HG02623 (cell line): ENCODE measurements around the gene NCBP1.
"Not testable (repeated sequence)": the region's sequence is repeated elsewhere in the genome, so short reads cannot be mapped to it uniquely, and the experiment has no call there.

ENCODE experiments used
- ATAC-seq: cut with Tn5 transposase; IDR thresholded peaks from one replicate; pipeline ENCODE4 v1.9.1; 2021; ENCODE audit warnings: moderate library complexity; ENCODE audit not compliant: unreplicated experiment

The NCBP1 gene

GRCh38 chr9:97622483-97622882, 11.1 kb upstream of the NCBP1 start:
- ATAC-seq, result not testable (repeated sequence)

GRCh38 chr9:97623946-97624345, 9.7 kb upstream of the NCBP1 start:
- ATAC-seq, result no peak

- no peak for ATAC-seq
Observed at GRCh38 chr9:97625620-97626019, 8.0 kb upstream of the NCBP1 start.

- no peak for ATAC-seq
Observed at GRCh38 chr9:97627624-97628023, 6.0 kb upstream of the NCBP1 start.

GRCh38 chr9:97628668-97629067, 5.0 kb upstream of the NCBP1 start:
- no peak for ATAC-seq

- no peak for ATAC-seq
Observed at GRCh38 chr9:97629156-97629555, 4.5 kb upstream of the NCBP1 start.

GRCh38 chr9:97630591-97630990, 3.0 kb upstream of the NCBP1 start:
- ATAC-seq, result no peak

- ATAC-seq, result peak; percentile 6
Observed at GRCh38 chr9:97632248-97632984, 1.2 kb upstream of the NCBP1 start.

GRCh38 chr9:97633859-97634490, 354 bp downstream of the NCBP1 start:
- peak; percentile 0 for ATAC-seq

GRCh38 chr9:97635026-97635425, 1.4 kb downstream of the NCBP1 start:
- no peak for ATAC-seq

- no peak for ATAC-seq
Observed at GRCh38 chr9:97636903-97637302, 3.3 kb downstream of the NCBP1 start.

- no peak for ATAC-seq
Observed at GRCh38 chr9:97638666-97639065, 5.0 kb downstream of the NCBP1 start.

- ATAC-seq, result no peak
Observed at GRCh38 chr9:97640325-97640724, 6.7 kb downstream of the NCBP1 start.

- no peak for ATAC-seq
Observed at GRCh38 chr9:97645720-97646119, 12.1 kb downstream of the NCBP1 start.

GRCh38 chr9:97647996-97648395, 14.4 kb downstream of the NCBP1 start:
- no peak for ATAC-seq

- no peak for ATAC-seq
Observed at GRCh38 chr9:97651646-97652045, 18.0 kb downstream of the NCBP1 start.

- no peak for ATAC-seq
Observed at GRCh38 chr9:97658707-97659106, 25.1 kb downstream of the NCBP1 start.

- ATAC-seq, result no peak
Observed at GRCh38 chr9:97659771-97660170, 26.1 kb downstream of the NCBP1 start.

GRCh38 chr9:97660340-97660739, 26.7 kb downstream of the NCBP1 start:
- no peak for ATAC-seq

GRCh38 chr9:97660847-97661246, 27.2 kb downstream of the NCBP1 start:
- no peak for ATAC-seq

GRCh38 chr9:97665742-97666141, 32.1 kb downstream of the NCBP1 start:
- no peak for ATAC-seq

- ATAC-seq, result no peak
Observed at GRCh38 chr9:97666907-97667686, 33.5 kb downstream of the NCBP1 start.
